Loucy (cell line): Measurements from ENCODE around the gene ZNF814.

Experiments used
- EZH2phosphoT487 ChIP-seq: fragments of 200-600 bp; IDR thresholded peaks from 2 replicates; pipeline ENCODE4 v1.6.1; 2018; ENCODE audit warnings: antibody characterized with exemption, mild to moderate bottlenecking, moderate library complexity, borderline replicate concordance
- TF ChIP-seq, protein P1 (sequence below): fragments of 200-600 bp; sonication (generic); conservative IDR thresholded peaks from 2 replicates; pipeline ENCODE4 v1.5.1; 2014; ENCODE audit warnings: mild to moderate bottlenecking, antibody characterized with exemption, low read length

DNA sequence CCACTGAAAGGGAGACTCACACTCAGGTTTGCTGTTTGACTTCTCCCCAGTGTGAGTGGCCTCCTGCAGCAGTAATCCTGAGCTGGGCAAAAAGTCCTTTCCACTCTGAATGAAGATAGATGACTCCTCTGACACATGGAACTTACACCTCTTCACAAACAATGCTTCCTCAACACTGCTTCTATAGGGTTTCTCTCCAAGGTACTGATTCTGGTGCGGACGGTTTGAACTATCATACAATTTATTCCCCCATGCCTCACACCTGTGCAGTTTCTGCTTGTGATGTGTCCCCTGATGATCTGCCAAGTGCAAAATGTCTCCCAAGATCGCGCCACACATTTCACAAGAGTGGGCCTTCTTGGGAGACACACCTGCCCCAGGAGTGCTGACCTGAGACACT lies 38.8 kb upstream of the ZNF814 start:
- TF ChIP-seq, protein P1, sequence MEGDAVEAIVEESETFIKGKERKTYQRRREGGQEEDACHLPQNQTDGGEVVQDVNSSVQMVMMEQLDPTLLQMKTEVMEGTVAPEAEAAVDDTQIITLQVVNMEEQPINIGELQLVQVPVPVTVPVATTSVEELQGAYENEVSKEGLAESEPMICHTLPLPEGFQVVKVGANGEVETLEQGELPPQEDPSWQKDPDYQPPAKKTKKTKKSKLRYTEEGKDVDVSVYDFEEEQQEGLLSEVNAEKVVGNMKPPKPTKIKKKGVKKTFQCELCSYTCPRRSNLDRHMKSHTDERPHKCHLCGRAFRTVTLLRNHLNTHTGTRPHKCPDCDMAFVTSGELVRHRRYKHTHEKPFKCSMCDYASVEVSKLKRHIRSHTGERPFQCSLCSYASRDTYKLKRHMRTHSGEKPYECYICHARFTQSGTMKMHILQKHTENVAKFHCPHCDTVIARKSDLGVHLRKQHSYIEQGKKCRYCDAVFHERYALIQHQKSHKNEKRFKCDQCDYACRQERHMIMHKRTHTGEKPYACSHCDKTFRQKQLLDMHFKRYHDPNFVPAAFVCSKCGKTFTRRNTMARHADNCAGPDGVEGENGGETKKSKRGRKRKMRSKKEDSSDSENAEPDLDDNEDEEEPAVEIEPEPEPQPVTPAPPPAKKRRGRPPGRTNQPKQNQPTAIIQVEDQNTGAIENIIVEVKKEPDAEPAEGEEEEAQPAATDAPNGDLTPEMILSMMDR, result no peak
- no peak for TF ChIP-seq EZH2phosphoT487
